NOMO-1 treated with DMSO at 0.1 percent for 48 hours (cell line): ENCODE measurements around the gene FAM222A.
A peak's percentile ranks its signal among the peaks of the same experiment; 100 is the strongest.

Experiments
- DNase-seq: peaks from one replicate; lab custom pipeline; 2025; ENCODE audit not compliant: unreplicated experiment; lab: John Stamatoyannopoulos, UW

The FAM222A gene

DNA sequence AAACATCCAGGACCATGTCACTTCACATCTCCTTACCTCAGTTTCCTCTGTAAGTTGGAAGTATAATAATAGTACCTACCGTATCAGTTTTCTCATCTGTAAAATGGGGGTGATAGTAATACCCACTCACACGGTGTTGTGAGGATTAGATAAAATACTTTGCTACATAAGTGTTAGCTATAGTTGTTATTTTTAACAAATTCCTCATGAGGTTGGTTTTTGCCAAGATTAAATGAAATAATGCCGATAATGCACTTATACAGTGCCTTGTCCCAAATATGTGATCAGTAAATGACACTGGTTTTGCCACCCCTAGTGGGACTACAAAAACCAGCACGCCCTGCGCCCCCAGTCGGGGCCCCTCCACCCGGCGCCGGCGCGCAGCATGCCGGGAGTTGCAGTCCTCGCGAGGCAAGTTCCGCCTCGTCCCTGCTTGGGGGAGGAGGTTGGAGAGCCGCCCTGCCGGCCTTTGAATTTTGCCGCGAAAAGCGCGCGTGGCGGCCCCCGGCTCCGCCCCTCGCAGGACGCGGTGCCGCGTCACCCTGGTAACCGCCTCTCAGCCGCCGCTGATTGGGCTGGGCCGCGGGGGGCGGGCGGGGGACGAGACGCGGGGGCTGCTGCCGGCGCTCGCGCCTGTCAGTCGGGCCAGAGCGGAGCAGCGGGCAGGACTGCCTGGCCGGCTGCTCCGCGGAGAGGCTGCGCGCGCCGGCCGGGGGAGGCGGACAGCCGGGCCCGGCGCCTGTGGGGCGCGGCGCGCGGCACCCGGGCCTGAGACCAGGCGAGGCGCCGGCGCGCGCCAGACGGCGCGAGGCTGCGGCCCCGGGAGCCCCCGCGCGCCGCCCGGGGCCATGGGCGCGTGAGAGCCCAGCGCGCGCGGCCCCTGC lies at the start of gene FAM222A:
TSS of gene FAM222A (plus strand) at position 639 of the 884 bp plus-strand sequence. CDS start 30,322 bp downstream, outside the sequence.
- peak; percentile 93 for DNase-seq

DNA sequence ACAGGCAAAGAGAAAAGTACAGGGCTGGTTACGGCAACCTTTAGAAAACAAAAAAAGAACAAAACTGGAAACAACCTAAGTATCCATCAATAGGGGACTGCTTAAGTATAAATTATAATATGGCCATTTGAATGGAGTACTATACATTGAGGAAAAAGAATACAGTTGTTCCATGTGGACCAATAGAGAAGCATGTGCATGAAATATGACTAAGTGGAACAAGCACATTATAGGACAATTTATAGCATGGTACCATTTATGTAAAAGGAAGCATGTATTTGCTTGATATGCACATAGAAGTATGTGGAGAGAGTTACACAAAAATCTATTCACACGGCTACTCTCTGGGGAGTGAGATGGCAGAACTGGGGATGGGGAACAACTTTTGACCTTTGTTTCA lies 49.2 kb upstream of the FAM222A start:
- DNase-seq: no peak

DNA sequence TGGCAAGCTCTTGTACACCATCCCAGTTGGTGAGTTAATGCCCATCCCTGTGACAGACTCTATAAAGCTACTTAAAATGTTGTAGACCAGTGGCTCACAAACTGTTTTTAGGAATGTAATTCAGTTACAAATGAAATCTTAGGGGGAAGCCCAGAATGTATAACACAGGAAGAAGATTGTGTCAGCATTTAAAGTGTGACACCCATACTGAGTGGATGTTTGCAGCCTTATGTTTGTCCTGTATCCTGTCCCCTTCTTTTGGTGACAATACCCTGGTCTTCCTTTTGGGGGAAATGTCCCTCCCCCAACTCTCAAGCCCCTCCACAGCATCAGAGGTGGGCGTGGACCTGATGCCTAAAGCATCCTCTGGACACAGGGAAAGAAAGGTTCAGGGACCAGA lies 47.6 kb upstream of the FAM222A start:
- no peak for DNase-seq

DNA sequence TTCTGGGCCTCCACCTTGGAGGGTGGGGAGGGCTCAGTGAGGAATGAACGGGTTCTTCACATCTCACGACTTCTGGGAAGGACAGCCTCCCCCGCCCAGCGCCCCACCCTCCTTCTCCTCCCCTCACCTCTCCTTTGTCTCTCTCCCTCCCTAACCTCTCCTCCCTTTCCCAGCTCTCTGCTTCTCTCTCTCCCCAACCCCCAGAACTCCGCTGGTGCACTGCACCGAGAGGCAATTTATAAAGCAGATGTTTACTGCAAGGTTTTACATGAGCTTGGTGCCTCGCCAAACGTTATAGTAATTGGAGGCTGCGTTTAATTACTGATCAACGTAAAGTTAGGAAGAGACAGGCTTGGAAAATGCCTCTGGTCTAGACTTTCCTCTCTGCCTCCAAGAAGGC lies 42.9 kb upstream of the FAM222A start:
- DNase-seq: no peak

DNA sequence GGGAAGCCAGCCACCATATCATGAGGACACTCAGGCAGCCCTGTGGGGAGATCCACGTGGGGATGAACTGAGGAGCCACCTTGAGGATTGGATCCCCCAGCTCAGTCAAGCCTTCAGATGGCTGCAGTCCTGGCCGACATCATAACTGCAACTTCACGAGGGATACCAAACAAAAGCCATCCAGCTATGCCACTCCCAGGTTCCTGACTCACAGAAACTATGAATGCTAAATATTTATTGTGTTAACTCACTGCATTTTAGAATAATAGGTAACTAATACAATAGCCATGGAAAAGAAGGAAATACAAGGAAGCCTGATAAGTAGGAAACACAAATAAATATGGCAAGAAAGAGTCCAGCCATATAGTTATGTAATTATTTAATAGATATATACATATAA lies 42.1 kb upstream of the FAM222A start:
- no peak for DNase-seq

DNA sequence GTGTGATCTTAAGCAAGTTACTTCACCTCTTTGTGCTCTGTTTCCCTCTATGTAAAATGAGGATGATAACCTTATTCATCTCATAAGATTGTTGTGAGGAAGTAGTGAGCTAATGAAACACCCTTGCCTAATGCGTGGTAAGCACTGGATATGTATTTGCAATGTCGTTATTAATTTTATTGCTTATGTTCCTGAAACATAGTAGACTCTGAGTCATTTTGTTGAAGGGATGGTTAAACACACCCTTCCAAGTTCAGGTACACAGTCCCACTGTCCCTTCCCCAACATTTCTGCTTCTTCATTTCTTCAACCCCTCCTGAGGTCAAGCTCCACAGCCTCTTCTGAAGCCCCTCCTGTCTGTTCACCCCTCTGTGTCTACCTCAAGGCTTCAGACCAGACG lies 40.2 kb upstream of the FAM222A start:
- no peak for DNase-seq

DNA sequence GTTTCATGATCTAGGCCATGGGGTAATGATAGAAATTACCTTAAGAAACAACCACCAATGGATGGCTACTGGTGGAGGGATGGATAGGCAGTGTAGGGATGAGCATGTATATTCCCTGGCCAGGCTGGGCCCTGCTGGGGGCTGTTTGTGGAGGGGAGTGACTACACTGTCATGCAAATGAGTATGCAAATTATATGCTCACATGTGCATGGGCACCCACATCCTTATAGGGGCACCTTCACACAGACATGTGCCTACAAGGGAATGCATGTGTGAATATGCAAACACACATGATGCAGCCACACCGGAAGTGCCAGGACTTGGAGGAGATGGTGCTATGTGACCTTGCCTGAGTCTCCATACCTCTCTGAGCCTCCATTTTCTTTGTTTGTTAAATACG lies 39.7 kb upstream of the FAM222A start:
- no peak for DNase-seq

DNA sequence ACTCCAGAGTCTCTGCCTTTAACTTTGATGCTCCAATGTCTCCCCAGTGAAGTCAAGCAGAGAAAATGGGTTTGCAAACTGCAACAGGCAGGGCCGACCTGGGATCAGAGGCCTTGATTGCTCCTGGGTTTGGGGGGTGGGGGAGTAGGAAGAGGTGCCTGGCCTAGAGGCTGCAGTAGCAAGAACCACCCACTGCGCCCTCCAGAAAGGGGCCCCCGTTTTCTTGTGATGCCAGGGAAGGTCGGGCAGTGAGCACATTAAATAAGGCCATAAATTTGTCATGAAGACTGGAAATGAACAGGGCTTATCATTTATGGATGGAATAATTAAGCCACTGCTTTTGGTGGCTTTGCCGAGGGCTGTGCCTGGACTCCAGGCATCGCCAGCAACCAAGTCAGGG lies 38.2 kb upstream of the FAM222A start:
- no peak for DNase-seq

DNA sequence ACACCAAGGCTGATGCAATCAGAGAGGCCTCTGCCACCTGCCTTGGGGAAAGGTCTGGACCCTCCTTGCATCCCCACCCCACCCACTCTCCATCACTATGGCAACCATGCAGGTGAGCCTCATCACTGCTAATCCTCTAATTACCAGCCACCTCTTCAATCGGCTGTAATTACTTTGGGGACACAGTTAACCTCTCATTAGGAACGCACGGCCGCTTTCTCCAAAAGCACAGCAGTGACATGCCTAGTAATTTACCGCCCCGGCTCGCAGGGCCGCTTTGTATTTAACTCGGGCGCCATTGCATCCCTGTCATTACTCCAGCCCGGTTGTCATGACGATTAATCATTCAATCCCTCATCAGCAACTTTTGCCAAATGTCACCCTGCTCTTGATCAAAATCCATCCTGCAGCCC lies 36.3 kb upstream of the FAM222A start:
- no peak for DNase-seq

DNA sequence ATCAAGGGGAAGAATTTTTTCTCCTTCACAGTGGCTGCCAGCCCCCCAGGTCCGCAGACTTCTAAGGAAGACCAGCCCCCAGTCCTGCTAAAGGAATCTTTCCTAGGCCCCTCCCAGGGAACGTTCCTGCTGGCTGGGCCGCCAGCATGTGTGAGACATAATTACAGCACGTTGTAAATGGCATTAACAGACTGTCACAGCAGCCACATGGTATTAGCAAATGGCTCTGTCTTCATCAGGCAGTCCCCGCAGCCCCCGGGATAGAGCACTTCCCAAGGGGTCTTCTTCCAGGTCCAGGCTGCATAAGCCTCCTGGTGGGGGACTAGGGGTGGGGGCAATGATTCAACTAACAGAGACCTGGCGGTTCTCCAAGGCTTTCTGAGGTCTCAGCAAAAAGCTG lies 34.9 kb upstream of the FAM222A start:
- no peak for DNase-seq

DNA sequence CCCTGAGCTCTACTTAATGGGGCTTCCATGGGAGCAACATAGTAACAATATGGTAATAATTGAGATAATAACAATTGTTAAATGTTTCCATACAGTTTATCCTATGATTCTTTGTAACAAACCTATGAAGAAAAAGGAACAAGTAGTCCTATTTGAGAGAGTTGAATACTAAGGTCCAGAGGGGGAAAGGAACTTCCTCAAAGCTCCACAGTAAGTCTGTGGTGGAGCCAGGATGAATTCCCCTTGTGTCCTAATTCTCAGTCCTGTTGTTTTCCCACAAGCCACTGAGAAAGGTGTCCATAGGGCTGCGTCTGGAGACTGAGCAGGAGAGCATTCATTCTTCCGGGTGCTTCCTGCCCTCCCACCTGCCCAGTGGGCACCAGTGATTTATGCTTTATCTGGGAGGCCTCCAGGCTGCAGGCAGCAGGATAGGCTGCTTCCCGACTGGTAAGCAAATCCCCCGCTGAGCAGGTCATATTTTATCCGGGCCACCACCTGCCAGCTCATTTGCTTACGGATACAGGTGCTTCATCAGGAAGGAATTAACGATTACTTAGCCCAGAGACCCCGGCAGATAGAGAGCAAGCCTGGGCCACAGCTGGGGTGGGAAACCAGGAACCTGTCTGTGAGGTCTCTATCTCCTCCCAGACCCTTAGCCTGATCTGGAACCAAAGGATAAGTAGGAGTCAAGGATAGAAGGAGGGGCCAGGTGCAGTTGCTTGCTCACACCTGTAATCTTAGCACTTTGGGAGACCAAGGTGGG lies 33.9 kb upstream of the FAM222A start:
- no peak for DNase-seq

DNA sequence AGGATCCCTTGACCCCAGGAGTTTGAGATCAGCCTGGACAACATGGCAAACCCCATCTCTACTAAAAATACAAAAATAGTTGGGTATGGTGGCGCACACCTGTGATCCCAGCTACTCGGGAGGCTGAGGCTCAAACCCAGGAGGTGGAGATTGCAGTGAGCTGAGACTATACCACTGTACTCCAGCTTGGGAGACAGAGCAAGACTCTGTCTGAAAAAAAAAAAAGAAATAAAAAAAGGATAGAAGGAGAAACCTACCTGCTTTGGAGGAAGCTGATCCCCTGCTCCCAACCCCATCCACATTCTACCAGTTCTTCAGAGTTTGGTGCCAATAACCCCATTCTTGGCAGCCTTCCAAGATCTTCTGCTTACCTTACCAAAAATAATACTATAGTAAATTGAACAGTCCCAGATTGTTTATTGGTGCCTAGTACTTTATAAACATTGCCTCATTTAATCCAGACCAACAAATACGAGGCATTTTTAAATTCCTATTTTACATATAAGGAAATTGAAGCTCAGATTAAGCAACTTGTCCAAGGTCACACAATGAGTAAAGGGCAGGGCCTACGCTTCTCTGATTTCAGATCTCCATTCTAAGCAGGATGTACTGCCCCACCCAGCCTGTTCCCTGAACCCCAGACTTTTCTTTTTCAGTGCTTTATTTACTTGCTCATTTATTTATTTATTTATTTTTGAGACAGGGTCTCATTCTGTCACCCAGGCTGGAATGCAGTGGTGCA lies 33.2 kb upstream of the FAM222A start:
- no peak for DNase-seq

DNA sequence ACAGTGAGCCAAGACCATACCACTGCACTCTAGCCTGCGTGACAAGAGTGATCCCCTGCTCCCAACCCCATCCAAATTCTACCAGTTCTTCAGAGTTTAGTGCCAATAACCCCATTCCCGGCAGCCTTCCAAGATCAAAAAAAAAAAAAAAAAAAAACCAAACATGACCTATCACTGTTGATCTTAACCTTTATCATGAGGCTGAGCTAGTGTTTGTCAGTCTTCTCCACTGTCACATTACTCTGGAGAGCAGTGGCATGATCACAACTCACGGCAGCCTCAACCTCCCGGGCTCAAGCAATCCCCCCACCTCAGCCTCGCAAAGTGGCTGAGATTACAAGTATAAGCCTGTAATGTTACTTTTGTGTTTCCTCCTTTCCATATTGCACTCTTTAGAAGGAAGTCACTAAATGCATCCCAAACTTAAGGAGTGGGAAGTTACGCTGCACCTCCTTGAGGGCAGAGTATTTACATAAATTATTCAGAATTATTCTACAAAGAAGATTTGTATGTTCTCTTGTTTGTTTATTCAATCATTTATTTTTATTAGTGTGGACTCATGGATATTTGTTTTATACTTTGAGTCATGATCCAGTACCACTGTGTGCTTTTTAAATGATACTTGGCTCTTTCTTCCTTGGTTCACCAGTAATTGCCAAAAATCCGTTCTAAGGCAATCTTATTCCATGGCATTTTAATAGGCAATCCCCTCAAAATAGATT lies 31.5 kb upstream of the FAM222A start:
- DNase-seq: no peak

DNA sequence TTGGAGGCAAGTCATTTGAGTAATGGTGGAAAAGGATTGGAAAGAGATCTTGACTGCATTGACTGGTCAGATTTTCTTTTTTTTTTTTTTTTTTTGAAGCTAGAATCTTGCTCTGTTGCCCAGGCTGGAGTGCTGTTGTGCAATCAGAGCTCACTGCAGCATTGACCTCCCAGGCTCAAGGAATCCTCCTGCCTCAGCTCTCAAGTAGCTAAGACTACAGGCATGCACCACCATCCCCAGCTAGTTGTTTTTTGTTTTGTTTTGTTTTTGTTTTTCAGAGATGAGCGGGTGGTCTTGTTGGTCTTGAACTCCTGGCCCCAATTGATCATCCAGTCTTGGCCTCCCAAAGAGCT lies 30.9 kb upstream of the FAM222A start:
- DNase-seq: no peak

DNA sequence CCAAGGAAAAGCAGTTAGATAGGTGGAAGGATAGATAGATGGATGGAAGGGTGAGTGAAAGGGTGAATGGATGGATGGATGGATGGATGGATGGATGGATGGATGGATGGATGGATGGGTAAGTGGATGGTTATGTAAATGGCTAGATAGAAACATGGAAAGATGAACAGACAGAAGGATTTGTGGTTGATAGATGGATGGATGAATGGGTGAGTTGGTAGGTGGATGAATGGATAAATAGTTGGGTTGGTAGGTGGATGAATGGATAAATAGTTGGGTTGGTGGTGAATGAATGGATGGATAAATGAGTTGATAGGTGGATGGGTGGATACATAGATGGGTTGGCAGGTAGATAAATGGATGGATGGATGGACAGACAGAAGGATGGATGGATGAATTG lies 30.3 kb upstream of the FAM222A start:
- DNase-seq: no peak

DNA sequence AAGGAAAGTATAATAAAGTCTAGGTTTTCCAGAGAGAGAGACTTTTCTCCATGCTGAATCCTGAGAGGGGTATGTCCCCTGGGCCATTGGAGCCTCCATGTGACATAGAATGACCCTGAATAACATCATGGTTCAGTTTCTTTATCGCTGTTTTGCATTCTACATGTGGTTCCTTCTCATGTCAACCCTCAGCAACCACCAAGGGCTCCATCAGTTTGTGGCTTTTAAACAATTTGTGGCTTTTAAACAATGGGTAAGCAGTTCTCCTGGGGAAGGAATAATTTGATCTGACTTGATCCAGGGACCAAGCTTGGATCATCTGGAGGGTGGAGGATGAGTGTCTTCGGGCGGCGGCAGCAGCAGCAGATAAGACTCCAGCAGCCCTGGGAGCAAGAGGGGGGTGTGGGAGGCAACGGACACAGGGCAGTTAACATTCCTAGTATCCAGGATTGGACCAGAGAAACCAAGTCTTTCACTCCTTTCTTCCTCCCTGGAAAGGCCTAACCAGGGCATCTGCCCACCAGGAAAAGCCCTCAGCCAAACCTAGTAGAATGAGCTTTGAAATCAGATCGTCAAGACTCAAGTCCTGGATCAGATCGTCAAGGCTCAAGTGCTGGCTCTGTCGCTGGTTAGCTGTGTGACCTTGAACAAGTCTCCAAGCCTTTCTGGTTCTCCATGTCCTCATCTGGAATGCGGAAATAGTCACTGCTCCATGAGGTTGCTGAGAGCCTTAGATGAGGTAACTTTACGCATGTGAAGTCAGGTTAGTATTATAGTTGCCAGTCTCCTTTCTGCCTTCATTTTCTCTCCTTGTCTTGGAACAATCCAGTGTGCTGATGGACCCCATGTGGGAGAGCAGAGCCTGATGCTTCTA lies 27.8 kb upstream of the FAM222A start:
- no peak for DNase-seq

DNA sequence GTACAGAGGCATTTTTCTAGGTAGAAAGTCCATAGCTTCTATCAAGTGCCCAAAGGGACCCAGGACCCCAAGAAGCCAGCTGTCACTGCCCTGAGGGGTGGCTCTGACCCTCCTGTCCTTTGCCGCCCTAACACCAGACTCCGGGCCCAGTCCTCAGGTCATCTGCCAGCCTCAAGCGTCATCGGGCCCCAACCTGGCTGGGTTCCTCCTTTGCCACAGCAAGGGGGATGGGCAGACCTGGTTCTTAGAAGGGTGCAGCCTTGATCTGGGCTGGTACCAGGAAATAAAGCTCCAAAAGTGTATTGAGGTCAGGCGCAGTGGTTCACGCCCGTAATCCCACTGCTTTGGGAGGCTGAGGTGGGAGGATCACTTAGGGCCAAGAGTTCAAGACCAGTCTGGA lies 27.1 kb upstream of the FAM222A start:
- DNase-seq: no peak

DNA sequence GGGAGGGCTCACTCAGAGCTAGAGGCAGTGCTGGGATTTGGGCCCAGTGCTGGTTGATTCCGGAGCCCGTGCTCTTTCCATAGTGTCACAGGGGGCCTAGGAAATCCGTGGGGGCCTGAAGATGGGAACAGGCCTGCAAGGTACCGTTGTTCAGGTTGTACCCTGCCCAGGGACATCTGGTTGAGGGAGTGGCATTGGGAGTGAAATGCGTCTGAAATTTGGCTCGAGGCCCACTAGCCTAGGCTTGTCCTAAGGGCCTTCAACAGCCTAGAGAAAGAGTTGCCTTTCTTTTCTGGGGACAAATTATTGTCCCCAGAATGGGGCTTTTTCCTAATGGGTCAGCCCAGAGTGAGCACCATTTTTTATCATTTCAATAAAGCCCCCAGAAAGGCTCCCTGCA lies 26.4 kb upstream of the FAM222A start:
- DNase-seq: no peak

DNA sequence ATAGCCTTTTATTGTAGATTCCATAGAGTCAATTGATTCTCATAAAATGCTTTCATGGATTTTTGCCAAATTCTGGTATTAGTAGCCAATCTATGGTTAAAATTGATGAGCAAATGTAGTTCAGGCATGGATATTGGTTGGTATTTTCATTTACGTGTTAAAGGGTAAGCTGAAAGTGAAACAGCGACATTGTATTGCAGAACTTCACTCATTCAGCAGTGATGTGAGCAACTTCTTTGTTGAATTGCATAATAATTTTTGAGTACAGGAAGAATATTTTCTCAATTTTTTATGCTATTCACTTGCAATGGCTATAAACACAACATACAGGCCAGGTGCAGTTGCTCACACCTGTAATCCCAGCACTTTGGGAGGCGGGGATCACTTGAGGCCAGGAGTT lies 24.2 kb upstream of the FAM222A start:
- DNase-seq: peak; percentile 65

DNA sequence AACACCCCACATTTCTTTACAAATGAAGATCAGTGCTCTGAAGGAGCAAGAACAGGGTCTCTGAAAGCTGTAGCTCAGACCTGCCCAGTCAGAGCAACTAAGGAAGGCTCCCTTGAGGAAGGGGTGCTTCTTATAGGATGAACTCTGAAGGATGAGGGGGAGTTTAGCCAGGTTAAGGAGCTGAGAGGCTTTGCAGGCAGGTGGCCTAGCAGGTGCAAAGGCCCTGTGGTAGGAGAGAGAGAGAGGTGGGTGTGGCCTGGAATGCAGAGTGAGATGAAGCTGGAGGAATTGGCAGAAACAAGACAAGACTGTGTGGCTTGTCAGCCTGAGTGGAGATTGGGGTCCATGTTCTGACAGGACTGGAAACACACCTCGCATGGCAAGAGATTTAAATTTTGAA lies 20.5 kb upstream of the FAM222A start:
- no peak for DNase-seq
